Left ventricle myocardium superior (tissue), 1 donor: ENCODE data around the gene WFIKKN2. TPM values are rescaled to one million over a fixed set of nuclear protein-coding genes. Genes with fewer than 3 reads are reported as not detected.
A peak's percentile ranks its signal among the peaks of the same experiment; 100 is the strongest.
"Not testable (repeated sequence)": the region's sequence is repeated elsewhere in the genome, so short reads cannot be mapped to it uniquely, and the experiment has no call there.

Source experiments
- ATAC-seq: fragments of 200-7000 bp; cut with Tn5 transposase; one replicate; pipeline ENCODE4 v1.9.1; 2020; ENCODE audit warnings: mild to moderate bottlenecking, moderate library complexity
- DNase-seq: peaks from one replicate; pipeline ENCODE4 v3.0.0-alpha.2; 2020
- intact Hi-C: fragments of 100-400 bp; cut with micrococcal nuclease; formaldehyde crosslinking; loops from one replicate; pipeline ENCODE4 v1.11.0; 2022
- total RNA-seq: library from RNA; stranded (reverse); fragmentation: NEBNext Ultra II Directional; extraction: Animal tissue kit (Norgen Biotek cat#: 25700); gene quantifications from one replicate; pipeline ENCODE4 v1.2.1, GENCODE V29; 2021
- donor health status: DM: no; HTN: yes; CAD: no; lungs with severe emphysema.

Gene WFIKKN2
- total RNA-seq, 1 donor from 2014 or later: 0.07 TPM

GRCh38 chr17:50845240-50846147 lies 10.1 kb downstream of the WFIKKN2 start:
- intact Hi-C loops: no loop called here
- peak; percentile 84 for ATAC-seq
- DNase-seq: peak; percentile 59

- ATAC-seq (no peak), DNase-seq (no peak)
- intact Hi-C loops: no loop called here
Observed at GRCh38 chr17:50847566-50847965, 12.2 kb downstream of the WFIKKN2 start.

GRCh38 chr17:50848039-50848438 lies 12.7 kb downstream of the WFIKKN2 start:
- no peak for DNase-seq
- intact Hi-C loops: no loop called here
- ATAC-seq: peak; percentile 21

- DNase-seq (no peak), ATAC-seq (no peak)
- intact Hi-C loops: no loop called here
Observed at GRCh38 chr17:50848711-50849110, 13.3 kb downstream of the WFIKKN2 start.

GRCh38 chr17:50850640-50851039 lies 15.3 kb downstream of the WFIKKN2 start:
- DNase-seq (no peak), ATAC-seq (no peak)
- intact Hi-C loops: loop anchor here (5.0 kb wide), 1 partner anchor 102 kb away; no protein-coding TSS in a partner anchor

- intact Hi-C loops: loop anchor here (5.0 kb wide), 1 partner anchor 99 kb away; no protein-coding TSS in a partner anchor
- no peak for DNase-seq
- ATAC-seq: no peak
Observed at GRCh38 chr17:50853015-50853615, 17.7 kb downstream of the WFIKKN2 start.

GRCh38 chr17:50853781-50854180 lies 18.4 kb downstream of the WFIKKN2 start:
- no peak for ATAC-seq
- DNase-seq: no peak
- intact Hi-C loops: loop anchor here (5.0 kb wide), 1 partner anchor 99 kb away; no protein-coding TSS in a partner anchor

- DNase-seq (no peak), ATAC-seq (no peak)
- intact Hi-C loops: no loop called here
Observed at GRCh38 chr17:50855708-50856330, 20.4 kb downstream of the WFIKKN2 start.

GRCh38 chr17:50856431-50856830 lies 21.0 kb downstream of the WFIKKN2 start:
- ATAC-seq: no peak
- intact Hi-C loops: no loop called here
- DNase-seq: no peak

- intact Hi-C loops: no loop called here
- DNase-seq: no peak
- no peak for ATAC-seq
Observed at GRCh38 chr17:50858486-50859225, 23.3 kb downstream of the WFIKKN2 start.

- intact Hi-C loops: loop anchor here (5.0 kb wide), 1 partner anchor 78 kb away; no protein-coding TSS in a partner anchor
- DNase-seq, ATAC-seq: not testable (repeated sequence)
Observed at GRCh38 chr17:50859727-50860126, 24.3 kb downstream of the WFIKKN2 start.

- ATAC-seq: no peak
- intact Hi-C loops: loop anchor here (5.0 kb wide), 1 partner anchor 76 kb away; no protein-coding TSS in a partner anchor
- no peak for DNase-seq
Observed at GRCh38 chr17:50861334-50861676, 25.9 kb downstream of the WFIKKN2 start.

GRCh38 chr17:50861822-50862528 lies 26.6 kb downstream of the WFIKKN2 start:
- DNase-seq (no peak), ATAC-seq (no peak)
- intact Hi-C loops: loop anchor here (5.0 kb wide), 1 partner anchor 75 kb away; no protein-coding TSS in a partner anchor

- ATAC-seq (no peak), DNase-seq (no peak)
- intact Hi-C loops: loop anchor here (5.0 kb wide), 1 partner anchor 74 kb away; no protein-coding TSS in a partner anchor
Observed at GRCh38 chr17:50863221-50863843, 27.9 kb downstream of the WFIKKN2 start.

GRCh38 chr17:50863931-50864330 lies 28.5 kb downstream of the WFIKKN2 start:
- intact Hi-C loops: loop anchor here (5.0 kb wide), 1 partner anchor 73 kb away; no protein-coding TSS in a partner anchor
- DNase-seq (no peak), ATAC-seq (no peak)

GRCh38 chr17:50864747-50865059 lies 29.3 kb downstream of the WFIKKN2 start:
- ATAC-seq: no peak
- intact Hi-C loops: loop anchor here (5.0 kb wide), 1 partner anchor 73 kb away; no protein-coding TSS in a partner anchor
- DNase-seq: no peak

GRCh38 chr17:50865060-50865867 lies 29.9 kb downstream of the WFIKKN2 start:
- peak; percentile 81 for DNase-seq
- intact Hi-C loops: no loop called here
- peak; percentile 14 for ATAC-seq
